NCI-H128 (cell line): ENCODE data around the gene DYNC2LI1.

Experiments used
- DNase-seq: peaks from one replicate; lab custom pipeline; 2025; ENCODE audit not compliant: unreplicated experiment; lab: John Stamatoyannopoulos, UW

DYNC2LI1 gene

DNA sequence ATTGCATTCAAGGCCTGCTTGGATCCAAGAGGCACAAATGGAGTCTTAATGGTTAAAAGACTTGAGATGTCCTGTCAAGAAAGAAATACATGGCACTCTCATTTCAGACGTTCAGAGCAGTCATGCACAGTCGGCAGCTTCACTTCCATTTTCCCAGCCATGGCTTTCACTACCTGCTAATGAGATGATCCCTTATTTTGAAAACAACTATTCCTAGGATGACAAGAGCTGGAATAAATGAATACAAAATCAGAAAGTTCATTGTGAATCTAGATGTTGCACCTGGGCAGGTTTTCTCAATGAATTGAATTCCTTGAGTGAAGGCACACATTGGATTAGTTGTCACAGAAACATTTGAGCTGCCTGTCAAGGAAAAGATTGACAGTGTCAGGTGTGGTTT is 39.1 kb downstream of the DYNC2LI1 start:
- DNase-seq: no peak

DNA sequence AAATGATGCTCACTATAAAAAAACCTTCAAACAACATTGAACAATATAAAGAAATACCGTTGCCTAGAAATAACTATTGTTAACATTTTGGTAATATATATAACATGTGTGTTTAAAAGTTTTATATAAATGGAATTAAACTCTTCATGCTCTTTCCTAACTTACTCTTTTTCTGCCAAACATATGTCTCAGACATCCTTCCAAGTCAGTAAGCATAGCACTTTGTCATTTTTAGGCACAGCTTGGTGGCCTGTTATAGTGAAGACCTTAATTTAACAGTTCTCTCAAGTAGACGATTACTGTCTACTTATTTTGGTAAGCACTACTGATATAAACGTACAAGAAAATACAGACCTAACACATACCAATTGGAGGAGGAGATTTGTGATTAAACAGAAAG is 40.9 kb downstream of the DYNC2LI1 start:
- DNase-seq: no peak

DNA sequence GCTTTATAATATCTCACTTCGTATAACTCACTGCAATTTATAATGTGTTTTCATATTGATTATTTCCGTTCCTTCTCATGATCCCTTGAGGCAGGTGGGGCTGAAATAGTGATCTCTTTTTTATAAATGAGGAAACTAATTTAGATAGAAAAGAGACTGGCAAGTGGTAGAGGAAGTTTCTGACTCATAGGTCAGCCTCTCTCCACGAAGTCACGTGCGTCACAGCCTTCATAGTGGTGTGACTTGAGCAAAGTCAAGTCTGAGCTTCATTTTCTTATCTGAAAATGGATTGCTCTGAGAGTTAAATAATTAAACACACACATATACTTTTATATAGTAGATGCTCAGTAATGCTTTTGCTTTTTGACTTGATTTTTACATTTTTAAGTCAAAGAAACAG is 44.9 kb downstream of the DYNC2LI1 start:
- DNase-seq: no peak

DNA sequence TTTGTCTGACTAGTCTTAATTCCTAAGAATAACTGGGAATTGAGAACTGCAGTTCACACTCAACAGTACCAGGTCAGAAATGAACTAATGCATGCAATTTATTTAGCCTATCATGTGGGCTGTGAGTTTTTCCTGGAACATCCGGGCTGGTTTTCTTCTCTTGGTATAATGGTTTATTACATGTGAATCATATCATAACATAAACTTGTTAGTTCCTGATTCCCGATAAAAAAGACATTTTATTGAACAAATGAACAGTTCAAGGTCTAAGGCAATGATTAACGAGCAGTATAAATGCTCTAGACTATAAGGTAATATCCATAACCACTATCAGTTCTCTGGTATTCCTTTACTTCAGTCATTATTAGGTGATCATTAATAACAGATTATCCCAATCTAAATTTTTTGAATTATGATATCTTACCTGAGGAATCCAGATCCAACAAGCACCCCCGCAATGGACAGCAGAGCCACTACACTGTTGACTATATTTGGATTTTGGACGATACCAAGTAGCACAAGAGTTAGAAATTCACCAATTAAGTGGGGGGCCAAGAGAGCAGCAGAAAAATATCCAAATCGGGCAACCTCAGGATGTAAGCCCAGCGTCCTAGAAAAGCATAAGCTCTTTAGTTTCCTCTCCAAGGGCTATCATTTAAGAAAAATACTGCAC is 45.8 kb downstream of the DYNC2LI1 start:
- no peak for DNase-seq

DNA sequence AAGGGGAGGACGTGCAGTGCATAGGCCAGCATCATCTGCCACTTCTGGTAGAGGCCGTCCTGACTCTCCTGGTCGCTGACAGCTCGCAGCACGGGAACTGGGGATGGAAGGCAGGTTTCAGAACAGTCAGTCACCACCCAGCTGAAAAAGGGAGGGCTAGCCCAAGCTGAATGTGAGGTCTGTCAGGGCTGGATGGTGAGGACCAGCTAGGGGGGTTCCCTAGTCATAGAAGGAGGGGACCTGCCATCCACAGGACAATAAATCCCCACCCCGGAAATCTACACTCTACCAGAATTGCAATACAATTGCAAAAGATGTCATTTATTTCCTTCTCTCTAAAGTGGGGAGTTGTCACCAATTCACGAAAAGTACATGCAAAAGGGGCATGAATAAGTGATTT is 49.0 kb downstream of the DYNC2LI1 start:
- DNase-seq: no peak

DNA sequence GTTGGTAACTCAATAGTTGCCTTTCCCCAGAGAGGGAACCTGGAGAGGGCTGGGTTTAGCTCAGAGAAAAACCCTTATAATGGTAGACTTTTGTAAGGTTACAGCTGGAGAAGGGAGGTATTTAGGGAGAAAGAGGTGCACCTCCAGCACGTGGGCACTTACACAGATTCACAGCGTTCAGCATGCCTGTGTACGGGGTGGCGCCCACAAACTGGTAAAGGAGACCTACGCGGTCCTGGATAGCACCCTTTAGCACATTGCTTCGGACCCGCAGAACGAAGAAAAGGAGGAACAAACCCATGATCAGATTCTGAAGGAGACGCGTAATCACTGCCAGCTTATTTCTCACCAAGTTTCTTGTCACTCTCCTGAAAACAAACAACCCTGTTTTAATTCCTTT is 49.9 kb downstream of the DYNC2LI1 start:
- DNase-seq: no peak

DNA sequence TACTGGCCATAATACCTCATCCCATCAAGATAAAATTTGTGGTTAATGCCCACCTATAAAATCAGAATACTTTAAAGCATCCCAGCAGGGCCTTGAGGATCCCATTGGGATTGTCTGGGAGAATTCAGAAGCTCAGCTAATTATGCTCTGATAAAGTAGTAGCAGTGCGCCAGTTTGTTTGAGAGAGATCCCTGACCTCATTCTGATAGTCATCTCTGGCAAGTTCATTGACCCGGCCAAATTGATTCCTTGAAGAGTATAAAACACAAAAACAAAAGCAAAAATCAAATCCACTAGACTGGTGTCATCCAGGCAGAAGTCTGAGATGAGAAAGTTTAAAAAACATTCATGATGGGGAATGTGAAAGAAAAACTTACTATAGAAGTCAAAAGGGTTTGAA is 50.7 kb downstream of the DYNC2LI1 start:
- no peak for DNase-seq

DNA sequence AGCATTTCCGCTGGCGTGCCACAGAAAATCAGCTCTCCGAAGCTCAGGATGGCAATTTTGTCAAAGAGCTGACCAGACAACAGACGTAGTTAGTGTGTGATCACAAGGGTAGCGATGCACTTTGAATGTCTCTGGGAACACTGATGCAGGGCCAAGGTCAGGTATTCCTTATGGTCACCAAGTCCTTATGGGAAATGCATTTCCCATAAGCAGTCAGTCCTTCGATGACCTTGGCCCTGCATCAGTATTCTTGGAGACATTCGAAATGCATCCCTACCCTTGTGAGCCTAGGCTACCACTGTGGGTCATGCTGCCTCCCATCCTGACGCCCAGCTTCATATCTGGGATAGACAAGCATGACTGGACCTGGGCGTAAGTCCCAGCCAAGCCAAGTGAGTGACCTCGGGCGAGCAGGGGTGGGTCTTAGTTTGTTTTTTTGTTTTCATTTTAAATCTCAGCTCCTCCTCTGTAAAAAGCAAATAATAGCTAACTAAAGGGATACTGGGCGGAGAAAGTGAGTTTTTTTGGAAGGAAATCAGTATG is 51.2 kb downstream of the DYNC2LI1 start:
- DNase-seq: no peak

DNA sequence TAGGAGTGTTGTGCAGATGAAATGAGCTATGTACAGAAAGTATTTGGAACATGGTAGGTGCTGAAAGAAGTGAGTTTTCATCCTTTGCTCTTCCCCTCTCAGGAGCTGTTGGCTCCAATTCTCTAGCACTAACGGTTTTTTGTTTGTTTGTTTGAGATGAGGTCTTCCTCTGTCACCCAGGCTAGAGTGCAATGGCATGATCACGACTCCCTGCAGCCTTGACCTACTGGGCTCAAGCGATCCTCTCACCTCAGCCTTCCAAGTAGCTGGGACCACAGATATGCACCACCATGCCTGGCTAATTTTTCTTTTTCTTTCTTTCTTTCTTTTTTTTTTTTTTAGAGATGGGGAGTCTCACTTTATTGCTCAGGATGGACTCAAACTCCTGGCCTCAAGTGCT is 52.0 kb downstream of the DYNC2LI1 start:
- no peak for DNase-seq

DNA sequence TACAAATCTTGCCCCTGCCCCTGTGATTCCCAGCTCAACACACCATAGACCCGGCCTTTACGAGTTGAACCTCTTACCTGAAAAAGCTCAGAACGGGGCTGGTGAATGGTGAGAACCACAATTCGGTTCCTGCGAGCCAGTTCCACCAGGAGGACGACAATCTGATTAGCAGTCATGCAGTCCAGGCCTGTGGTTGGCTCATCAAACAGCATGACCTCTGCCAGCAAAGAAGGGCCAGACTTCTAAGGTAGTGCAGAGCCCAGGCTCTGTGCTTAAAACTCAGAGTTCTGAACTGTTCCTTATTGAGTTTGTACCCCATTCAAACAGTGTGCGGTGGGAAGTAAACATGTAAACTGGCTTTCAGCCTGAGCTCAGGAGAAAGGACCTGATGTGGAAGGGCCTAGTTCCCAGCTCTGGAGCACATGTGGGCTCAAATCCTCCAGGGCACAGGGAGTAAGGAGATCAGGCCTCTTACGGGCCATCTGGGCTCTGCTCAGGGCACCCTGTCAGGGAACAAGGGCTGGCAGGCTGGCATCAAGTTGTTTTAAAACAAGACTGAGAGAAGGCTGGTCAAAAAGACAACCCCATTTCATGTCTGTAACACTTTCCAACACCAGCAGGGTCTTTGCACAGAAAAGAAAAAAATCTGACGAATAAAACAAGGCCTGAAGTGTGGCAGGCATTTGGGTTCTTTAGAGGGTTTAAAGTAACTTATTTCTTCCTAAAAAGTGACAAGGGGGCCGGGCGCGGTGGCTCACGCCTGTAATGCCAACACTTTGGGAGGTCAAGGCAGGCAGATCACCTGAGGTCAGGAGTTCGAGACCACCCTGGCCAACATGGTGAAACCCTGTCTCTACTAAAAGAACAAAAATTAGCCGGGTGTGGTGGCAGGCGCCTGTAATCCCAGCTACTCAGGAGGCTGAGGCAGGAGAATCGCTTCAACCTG is 52.7 kb downstream of the DYNC2LI1 start:
- no peak for DNase-seq

DNA sequence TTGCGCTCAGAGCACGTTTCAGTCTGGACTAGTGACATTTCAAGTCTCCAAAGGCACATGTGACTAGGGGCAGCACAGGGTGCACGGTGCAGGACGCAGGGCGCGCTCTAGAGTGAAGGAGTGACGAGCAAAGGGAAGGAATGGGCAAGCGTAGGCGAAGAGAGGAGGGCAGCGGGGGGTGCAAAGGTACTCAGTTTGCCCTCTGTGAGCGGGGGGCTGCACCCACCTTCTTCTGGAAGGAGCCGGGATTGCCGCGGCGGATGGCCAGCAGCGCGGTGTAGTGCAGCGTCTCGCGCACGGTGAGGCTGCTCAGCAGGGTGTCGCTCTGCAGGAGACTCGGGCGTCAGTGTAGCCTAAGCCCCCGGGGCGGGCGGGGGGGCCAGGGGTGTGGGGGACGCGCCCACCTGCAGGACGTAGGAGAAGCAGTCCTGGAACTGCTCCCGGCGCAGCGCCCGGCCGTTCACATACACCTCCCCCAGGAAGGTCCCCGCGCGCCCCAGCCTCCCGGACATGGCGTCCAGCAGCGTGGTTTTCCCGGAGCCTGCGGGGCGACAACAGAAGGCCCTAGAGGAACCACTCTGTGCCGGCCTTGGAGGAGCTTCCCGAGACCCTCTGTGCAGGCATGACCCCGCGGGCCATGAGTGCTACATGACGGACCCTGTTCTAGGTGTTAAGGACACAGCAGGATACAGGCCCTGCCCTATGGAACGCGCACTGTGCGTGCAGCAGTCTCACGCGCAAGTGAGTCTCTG is 57.9 kb downstream of the DYNC2LI1 start:
- no peak for DNase-seq

DNA sequence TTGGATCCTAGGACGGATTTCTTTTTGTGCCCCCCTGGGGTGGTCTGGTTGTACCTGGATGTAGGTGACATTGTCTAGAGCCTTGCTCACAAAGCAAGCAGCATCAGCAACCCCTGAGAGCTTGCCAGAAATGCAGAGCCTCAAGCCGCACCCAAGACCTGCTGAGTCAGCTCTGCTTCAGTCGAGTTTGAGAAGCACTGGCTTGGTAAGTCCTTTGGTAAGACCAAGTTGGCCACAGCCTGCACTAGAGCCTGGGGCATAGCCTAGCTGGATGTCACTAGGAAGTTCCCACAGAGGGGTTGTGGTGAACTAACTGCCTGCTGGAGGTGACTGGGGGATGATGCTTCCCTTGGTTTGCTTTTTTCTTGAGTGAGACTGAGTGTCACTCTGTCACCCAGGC is 58.6 kb downstream of the DYNC2LI1 start:
- DNase-seq: no peak

DNA sequence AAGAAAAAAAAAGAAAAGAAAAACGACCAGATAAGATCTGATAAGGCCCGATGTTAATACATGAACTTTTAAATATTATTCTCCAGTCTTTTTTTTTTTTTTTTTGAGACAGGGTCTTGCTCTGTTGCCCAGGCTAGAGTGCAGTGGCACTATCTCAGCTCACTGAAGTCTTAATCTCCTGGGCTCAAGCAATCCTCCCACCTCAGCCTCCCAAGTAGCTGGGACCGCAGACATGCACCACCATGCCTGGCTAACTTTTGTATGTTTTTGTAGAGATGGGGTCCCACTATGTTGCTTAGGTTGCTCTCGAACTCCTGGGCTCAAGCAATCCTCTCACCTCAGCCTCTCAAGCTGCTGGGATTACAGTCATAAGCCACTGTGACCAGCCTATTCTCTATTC is 63.2 kb downstream of the DYNC2LI1 start:
- DNase-seq: no peak

DNA sequence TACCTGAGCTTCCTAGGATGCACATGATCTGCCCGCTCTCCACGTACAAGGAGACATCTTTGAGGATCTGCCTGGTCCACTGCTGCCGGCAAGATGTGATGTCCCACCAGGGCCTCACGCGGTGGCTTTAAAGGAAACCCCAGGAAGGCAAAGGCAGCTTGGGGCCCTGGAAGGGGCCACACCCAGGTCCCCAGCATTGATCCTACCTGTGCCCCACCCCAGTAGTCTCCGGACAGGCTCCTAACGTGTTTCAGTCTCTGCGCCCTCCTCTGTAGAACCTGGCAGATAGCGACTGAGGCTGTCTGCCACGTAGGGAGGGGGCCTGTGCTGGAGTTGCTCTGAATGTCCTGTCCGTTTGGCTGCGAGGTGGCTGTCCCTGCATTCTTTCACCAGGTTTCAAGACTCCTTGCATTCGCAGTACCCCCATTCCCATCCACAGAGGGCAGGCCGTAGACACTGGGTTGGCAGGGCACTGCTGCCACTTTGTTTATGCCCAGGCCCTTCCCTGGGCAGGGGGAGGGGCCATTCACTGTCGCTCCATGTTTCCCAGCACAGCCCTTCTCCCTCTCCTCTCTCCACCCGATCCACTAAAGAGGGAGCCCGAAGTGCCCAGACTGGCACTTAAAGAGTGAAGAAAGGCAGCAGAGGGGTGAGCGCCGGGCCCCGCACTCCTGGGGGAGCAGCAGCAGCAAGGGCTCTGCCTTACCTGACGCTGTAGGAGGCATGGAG is 64.2 kb downstream of the DYNC2LI1 start:
- no peak for DNase-seq

DNA sequence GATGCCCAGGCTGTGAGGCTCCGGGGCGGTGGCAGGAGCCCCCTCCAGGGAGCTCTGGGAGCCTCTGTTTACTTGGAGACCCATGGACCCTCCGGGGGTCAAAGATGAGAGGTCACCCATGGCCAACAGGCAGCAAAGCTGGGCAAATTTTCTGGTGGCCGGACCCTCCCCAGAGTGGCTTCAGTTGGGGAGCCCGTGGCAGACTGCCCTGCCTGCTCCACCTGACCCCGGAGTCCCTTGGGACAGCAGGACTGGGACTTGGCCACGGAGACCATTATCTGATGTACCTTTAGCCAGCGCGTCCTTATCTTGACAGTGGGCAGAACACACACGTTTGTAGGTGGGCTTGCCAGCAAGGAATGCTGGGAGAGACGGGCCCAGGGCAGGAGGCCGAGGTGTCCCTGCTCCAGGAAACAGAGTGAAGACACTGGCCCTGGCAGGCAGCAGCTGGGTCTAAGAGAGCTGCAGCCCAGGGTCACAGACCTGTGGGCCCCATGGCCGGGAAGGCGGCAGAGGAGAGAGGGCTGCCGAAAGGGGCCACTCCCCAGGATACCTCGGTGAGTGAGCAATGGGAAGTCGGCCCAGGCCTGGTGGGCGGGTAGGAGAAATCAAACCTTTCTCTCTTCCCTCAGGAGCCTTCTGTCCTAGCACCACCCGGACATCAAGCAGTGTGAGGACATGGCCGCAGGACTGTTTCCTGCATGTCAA is 64.9 kb downstream of the DYNC2LI1 start, which contains the start of the genes ABCG5 and ABCG8:
ABCG5 (minus strand) TSS at position 280 of the 708 bp plus-strand sequence; CDS start at position 120, 160 bp downstream.
ABCG8 (plus strand) TSS at position 412 of the 708 bp plus-strand sequence; CDS start at position 495, 83 bp downstream.
- DNase-seq: no peak

DNA sequence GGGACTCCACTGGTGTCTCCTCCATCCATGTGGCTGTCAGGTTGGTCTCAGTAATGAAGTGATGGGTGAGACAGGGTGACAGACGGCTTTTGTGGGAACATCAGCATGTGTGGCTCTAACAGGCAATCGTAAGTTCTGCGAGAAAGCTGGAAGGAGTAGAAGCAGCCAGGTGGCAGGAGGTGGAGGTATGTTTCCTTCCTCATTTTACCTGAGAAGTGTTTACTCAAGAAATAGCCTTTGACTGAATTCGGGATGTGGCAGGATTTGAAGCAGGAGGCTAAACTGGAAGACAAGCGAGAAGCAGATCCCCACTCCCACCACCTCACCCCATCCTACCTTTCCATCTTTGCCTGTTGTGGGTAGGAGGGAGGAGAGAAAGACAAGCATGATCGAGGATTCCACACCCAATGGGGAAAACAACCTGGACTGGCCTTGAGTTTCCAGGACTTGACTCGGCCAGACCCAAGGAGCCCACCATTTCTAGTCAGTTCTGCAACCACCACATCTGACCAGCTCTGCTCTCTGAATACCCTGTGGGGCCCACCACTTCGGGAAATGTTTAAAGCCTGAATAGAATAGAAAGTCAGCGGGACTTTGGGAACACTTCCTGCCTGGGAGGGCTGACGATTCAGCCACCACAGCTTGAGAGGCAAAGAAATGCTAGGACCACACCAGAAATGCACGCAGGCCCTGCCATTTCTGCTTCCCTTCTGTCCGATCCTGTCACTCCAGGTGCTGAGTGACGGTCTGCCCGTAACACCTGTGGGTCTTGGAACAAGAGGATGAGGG is 66.1 kb downstream of the DYNC2LI1 start:
- DNase-seq: no peak

DNA sequence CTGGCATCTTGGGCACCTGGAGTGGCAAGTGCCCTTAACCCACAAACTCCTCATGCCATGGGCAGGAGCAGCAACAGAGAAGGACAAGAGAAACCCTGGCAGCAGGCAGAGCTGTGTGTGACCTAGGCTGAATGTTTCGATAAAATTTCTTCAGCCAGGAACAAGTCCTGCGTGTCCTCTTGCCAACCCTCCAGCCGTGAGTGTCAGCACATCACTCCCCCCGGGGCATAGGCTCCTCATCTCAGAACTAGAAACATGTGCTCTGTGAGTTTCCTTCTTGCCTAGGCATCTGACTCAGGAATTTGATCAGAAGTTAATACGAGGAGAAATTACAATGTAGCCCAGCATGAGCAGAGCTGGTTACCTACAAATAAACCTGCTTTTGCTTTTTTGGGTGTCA is 67.1 kb downstream of the DYNC2LI1 start:
- DNase-seq: no peak

DNA sequence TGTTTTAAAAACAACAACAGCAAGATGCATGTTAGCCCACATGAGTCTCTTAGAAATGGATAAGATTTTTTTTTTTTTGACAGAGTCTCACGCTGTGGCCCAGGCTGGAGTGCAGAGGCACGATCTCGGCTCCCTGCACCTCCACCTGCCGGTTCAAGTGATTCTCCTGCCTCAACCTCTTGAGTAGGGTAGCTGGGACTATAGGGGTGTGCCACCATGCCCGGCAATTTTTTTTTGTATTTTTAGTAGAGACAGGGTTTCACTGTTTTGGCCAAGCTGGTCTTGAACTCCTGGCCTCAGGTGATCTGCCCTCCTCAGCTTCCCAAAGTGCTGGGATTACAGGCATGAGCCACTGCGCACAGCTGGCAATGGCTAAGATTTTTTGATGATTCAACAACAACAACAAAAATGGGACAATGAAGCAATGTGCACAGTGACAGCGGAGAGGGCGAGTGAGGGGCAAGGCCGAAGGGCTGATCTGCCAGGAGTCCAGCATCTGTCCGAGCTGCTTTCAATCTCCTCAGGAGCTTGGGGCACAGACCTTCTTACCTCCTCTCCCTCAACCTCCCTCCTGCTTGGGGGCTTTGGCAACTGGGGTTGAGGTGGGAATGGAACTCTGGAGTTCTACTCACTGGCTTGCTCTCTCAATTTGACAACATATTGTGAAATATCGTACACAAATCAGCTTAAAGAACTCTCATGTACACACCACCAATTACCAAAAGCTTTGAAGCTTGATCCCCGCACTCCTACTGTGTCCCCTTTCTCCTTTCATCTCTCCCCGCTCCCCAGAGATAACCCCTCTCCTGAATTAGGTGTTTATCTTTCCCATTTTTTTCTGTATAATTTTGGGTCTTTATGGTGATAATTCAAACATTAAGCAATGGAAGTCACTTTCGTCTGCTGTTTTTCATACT is 68.4 kb downstream of the DYNC2LI1 start:
- no peak for DNase-seq
